ENCODE results near the gene NUMB. TPM values are rescaled to one million over a fixed set of nuclear protein-coding genes. Genes with fewer than 3 reads are reported as not detected.

Gene NUMB
- total and polyA plus RNA-seq, 4 donors: 39.4 to 100 (median 87.8) TPM

DNA sequence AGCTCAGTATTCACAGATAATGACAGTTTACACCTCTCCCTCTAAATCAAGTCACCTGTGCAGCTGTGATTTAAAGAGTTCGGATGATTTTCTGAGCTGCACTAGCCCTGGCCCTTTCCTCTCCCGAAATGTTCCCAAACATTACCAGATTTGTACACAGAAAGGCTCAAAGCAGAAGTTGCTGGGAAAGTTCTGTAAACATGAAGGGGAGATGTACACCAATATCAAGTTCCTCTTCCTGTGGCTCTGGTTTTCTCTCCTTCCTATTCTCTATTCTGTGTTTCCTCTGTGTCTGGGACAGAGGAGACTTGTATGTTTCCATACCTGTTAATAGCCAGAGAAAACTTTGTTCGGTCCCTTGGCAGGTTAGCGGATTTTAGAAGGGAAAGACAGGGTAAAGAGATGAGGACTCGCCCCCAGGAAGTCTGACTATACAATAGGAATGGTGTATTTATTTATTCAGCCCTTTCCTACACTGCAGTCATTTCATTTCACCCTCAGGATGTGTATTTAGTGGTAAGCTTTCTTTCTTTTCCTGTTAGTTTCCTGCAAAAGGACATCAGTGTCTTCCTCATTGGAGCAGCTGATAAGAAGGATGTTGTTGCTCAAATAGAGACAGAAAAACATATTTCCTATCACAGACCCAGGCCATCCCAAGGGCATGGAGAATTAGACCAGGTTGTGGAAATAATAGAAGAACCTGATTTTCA is 7.6 kb upstream of the NUMB start:
- H3K36me3 ChIP-seq (ENCODE audit: control insufficient read depth in 4 of 4, insufficient read depth in 4 of 4, low read length in 4 of 4): no peaks in the 10 kb centered on the region
- no peak for ATAC-seq (ENCODE audit: insufficient read depth, low FRiP score)
- no peak overlapping the region for H3K9ac ChIP-seq (ENCODE audit: insufficient read depth in 1 of 2, low read length in 2 of 2)
- no peak overlapping the region for H3K4me3 ChIP-seq
- peak overlapping the region; percentile 42 to 54 for H3K27ac ChIP-seq (ENCODE audit: low read depth in 1 of 2, low read length in 1 of 2)
- H3K9me3 ChIP-seq (ENCODE audit: control insufficient read depth in 4 of 4, insufficient read depth in 3 of 4, low read length in 3 of 4): no peaks in the 10 kb centered on the region
- 34 to 49% methylated on average over 5 of the region's 5 CpGs for WGBS, 2 donors
- H3K4me1 ChIP-seq (ENCODE audit: control insufficient read depth in 5 of 5, insufficient read depth in 5 of 5, low read length in 5 of 5): peaks cover 11 to 25% (median 18%) of the 10 kb centered on the region in 5 donors
- H3K27me3 ChIP-seq (ENCODE audit: control insufficient read depth in 3 of 3, insufficient read depth in 3 of 3, low read length in 2 of 3): no peaks in the 10 kb centered on the region
- DNase-seq: no peak
- TF ChIP-seq, protein P1, sequence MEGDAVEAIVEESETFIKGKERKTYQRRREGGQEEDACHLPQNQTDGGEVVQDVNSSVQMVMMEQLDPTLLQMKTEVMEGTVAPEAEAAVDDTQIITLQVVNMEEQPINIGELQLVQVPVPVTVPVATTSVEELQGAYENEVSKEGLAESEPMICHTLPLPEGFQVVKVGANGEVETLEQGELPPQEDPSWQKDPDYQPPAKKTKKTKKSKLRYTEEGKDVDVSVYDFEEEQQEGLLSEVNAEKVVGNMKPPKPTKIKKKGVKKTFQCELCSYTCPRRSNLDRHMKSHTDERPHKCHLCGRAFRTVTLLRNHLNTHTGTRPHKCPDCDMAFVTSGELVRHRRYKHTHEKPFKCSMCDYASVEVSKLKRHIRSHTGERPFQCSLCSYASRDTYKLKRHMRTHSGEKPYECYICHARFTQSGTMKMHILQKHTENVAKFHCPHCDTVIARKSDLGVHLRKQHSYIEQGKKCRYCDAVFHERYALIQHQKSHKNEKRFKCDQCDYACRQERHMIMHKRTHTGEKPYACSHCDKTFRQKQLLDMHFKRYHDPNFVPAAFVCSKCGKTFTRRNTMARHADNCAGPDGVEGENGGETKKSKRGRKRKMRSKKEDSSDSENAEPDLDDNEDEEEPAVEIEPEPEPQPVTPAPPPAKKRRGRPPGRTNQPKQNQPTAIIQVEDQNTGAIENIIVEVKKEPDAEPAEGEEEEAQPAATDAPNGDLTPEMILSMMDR (IDR thresholded peaks at IDR 0.05; ENCODE audit: control extremely low read depth, extremely low read depth): no peak

DNA sequence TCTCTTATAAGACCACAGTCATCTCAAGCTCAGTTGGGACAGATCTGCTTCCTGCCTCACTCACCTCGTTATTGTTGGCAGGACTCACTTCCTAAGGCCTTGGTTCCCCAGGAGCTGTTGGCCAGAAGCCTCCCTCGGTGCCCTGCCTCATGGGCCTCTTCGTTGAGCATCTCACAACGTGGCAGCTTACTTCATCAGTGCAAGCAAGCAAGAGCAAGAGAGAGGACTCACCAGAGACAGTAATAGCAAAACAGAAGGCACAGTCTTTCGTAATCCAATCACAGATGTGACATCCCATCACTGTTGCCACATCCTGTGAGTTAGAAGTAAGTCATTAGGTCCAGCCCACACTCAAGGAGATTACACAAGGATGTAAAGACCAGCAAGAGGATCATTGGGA is 5.1 kb upstream of the NUMB start:
- ATAC-seq (ENCODE audit: insufficient read depth, low FRiP score): no peak
- WGBS, 2 donors: 10 to 30% methylated on average over 5 of the region's 5 CpGs
- peaks cover 11 to 35% (median 22%) of the 10 kb centered on the region in 5 donors for H3K4me1 ChIP-seq (ENCODE audit: control insufficient read depth in 5 of 5, insufficient read depth in 5 of 5, low read length in 5 of 5)
- H3K9ac ChIP-seq (ENCODE audit: insufficient read depth in 1 of 2, low read length in 2 of 2): no peak overlapping the region
- TF ChIP-seq, protein P1 (IDR thresholded peaks at IDR 0.05; ENCODE audit: control extremely low read depth, extremely low read depth): no peak
- peak overlapping the region; percentile 72 to 76 for H3K27ac ChIP-seq (ENCODE audit: low read depth in 1 of 2, low read length in 1 of 2)
- H3K4me3 ChIP-seq: no peak overlapping the region
- no peaks in the 10 kb centered on the region for H3K36me3 ChIP-seq (ENCODE audit: control insufficient read depth in 4 of 4, insufficient read depth in 4 of 4, low read length in 4 of 4)
- H3K27me3 ChIP-seq (ENCODE audit: control insufficient read depth in 3 of 3, insufficient read depth in 3 of 3, low read length in 2 of 3): no peaks in the 10 kb centered on the region
- DNase-seq: peak in 2 of 3 donors; percentile 15 to 47
- no peaks in the 10 kb centered on the region for H3K9me3 ChIP-seq (ENCODE audit: control insufficient read depth in 4 of 4, insufficient read depth in 3 of 4, low read length in 3 of 4)

DNA sequence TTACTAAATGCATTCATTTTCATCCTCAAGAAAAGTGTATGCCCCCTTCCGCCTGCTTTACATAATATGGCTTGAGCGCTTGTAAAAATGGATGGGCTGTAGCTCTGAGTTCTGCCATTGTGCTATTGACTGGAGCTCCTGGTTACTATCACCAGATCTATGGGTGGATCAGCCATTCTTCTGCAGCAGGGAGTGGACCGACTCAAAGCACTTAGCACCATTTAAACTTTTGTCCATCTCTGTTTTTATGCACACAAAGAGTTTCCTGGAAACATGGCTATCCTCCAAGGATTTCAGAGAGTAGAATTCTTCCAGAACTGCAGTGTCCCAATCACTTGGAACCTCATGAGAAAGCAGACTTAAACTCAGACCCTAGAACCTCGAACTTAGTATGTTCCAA is 4.5 kb upstream of the NUMB start:
- H3K27ac ChIP-seq (ENCODE audit: low read depth in 1 of 2, low read length in 1 of 2): peak overlapping the region; percentile 61 to 76

More for the DNA sequence above, 4.5 kb upstream of the NUMB start:
- Histone ChIP-seq H3K9ac (ENCODE audit: insufficient read depth in 1 of 2, low read length in 2 of 2) (no peak overlapping the region), H3K4me1 (ENCODE audit: control insufficient read depth in 5 of 5, insufficient read depth in 5 of 5, low read length in 5 of 5) (peaks cover 11 to 35% (median 22%) of the 10 kb centered on the region in 5 donors), H3K36me3 (ENCODE audit: control insufficient read depth in 4 of 4, insufficient read depth in 4 of 4, low read length in 4 of 4) (peaks cover 0 to 3% (median 0%) of the 10 kb centered on the region in 4 donors), H3K4me3 (no peak overlapping the region), H3K27me3 (ENCODE audit: control insufficient read depth in 3 of 3, insufficient read depth in 3 of 3, low read length in 2 of 3) (no peaks in the 10 kb centered on the region), H3K9me3 (ENCODE audit: control insufficient read depth in 4 of 4, insufficient read depth in 3 of 4, low read length in 3 of 4) (no peaks in the 10 kb centered on the region)
- peak in 1 of 3 donors; percentile 47 for DNase-seq
- TF ChIP-seq, protein P1 (IDR thresholded peaks at IDR 0.05; ENCODE audit: control extremely low read depth, extremely low read depth): no peak
- 53 to 67% methylated on average over 4 of the region's 4 CpGs for WGBS, 2 donors
- ATAC-seq (ENCODE audit: insufficient read depth, low FRiP score): no peak
